GM18499 (cell line): ENCODE measurements around the gene IKZF1.
A peak's percentile ranks its signal among the peaks of the same experiment; 100 is the strongest.
"Not testable (repeated sequence)": the region's sequence is repeated elsewhere in the genome, so short reads cannot be mapped to it uniquely, and the experiment has no call there.

Source experiments
- ATAC-seq: cut with Tn5 transposase; IDR thresholded peaks from one replicate; pipeline ENCODE4 v1.9.1; 2021; ENCODE audit warnings: moderate number of reproducible peaks; ENCODE audit not compliant: insufficient read depth, unreplicated experiment

Gene IKZF1

GRCh38 chr7:50331564-50332208, 27.2 kb downstream of the IKZF1 start:
- peak; percentile 74 for ATAC-seq

GRCh38 chr7:50332241-50333165, 28.0 kb downstream of the IKZF1 start:
- no peak for ATAC-seq

- no peak for ATAC-seq
Measured at GRCh38 chr7:50333221-50333651, 28.7 kb downstream of the IKZF1 start.

GRCh38 chr7:50334341-50334994, 30.0 kb downstream of the IKZF1 start:
- ATAC-seq: no peak

GRCh38 chr7:50335230-50335794, 30.8 kb downstream of the IKZF1 start:
- ATAC-seq: no peak

GRCh38 chr7:50335795-50336754, 31.6 kb downstream of the IKZF1 start:
- ATAC-seq: no peak

GRCh38 chr7:50336894-50337703, 32.6 kb downstream of the IKZF1 start:
- ATAC-seq: no peak

- not testable (repeated sequence) for ATAC-seq
Measured at GRCh38 chr7:50339472-50339871, 35.0 kb downstream of the IKZF1 start.

- no peak for ATAC-seq
Measured at GRCh38 chr7:50339990-50340500, 35.5 kb downstream of the IKZF1 start.

- no peak for ATAC-seq
Measured at GRCh38 chr7:50341724-50342123, 37.2 kb downstream of the IKZF1 start.

- ATAC-seq: no peak
Measured at GRCh38 chr7:50342616-50343114, 38.1 kb downstream of the IKZF1 start.

- ATAC-seq: no peak
Measured at GRCh38 chr7:50346545-50347497, 42.3 kb downstream of the IKZF1 start.

- no peak for ATAC-seq
Measured at GRCh38 chr7:50347693-50348092, 43.2 kb downstream of the IKZF1 start.

GRCh38 chr7:50348469-50349162, 44.1 kb downstream of the IKZF1 start:
- no peak for ATAC-seq

GRCh38 chr7:50349399-50349798, 44.9 kb downstream of the IKZF1 start:
- no peak for ATAC-seq
